Fibroblast of the conjunctiva (primary cell): ENCODE data around the gene PGS1.

Experiments used
- DNase-seq: peaks from one replicate; pipeline ENCODE4 v3.0.0-alpha.2; 2010; ENCODE audit warnings: low read depth

PGS1 gene

GRCh38 chr17:78409191-78409928 lies 30.9 kb downstream of the PGS1 start:
- DNase-seq = no peak

- DNase-seq = no peak
Observed at GRCh38 chr17:78411241-78411857, 32.9 kb downstream of the PGS1 start.

- no peak for DNase-seq
Observed at GRCh38 chr17:78412403-78412802, 34.0 kb downstream of the PGS1 start.

- DNase-seq = no peak
Observed at GRCh38 chr17:78414178-78415162, 36.0 kb downstream of the PGS1 start.

GRCh38 chr17:78415821-78416711 lies 37.6 kb downstream of the PGS1 start:
- no peak for DNase-seq

DNA sequence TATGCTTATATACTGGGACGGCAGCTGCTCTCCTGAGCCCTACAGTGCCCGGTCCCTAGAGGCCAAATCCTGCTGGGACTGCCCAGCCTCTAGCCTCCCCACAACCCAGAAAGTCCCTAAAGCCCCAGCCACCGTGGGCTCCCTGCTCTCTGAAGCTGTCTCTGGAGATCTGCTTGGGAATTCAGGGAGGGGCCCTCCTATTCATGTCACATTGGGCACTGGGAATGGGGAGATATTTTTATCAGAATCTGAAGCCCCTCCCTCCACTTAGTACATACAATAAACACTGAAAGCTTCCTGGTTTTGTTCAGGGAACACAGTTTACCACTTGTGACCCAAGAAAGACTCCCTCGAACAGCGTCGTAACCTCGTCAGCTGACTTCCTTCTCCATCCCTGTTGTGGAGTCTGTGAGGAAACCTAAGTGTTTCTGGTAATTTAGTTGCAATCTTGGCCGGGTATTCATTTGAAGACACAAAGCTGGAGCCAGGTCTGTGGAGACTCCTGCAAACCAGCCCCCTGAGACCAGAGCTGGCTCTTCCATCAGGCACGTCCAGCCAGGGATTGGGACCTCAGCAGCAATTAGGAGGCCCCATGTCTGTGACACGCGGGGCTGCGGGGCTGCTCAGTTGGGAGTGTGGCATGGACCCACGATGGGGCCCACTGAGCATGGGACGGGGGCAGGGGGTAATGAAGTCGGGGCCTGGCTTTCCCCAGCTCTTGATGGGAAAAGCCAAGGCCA lies 38.5 kb downstream of the PGS1 start:
- DNase-seq = no peak

DNA sequence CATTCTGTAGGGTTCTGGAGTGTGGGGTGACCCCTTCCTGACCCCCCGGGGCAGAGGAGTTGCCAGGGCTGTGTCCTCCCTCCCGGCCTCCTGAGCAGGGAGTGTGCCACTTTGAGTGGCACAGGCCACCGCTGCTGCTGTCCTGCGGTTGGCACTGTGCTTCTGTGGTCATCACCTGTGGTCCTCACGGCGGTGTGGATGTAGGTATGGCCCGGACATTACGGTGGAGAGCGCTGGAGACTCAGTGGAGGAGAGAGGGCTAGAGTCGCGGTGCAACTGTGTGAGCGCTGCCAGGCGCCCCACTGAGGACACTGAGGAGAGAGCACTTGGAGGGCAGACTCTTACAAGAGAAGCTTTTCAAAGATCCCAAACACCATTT lies 39.1 kb downstream of the PGS1 start:
- no peak for DNase-seq

DNA sequence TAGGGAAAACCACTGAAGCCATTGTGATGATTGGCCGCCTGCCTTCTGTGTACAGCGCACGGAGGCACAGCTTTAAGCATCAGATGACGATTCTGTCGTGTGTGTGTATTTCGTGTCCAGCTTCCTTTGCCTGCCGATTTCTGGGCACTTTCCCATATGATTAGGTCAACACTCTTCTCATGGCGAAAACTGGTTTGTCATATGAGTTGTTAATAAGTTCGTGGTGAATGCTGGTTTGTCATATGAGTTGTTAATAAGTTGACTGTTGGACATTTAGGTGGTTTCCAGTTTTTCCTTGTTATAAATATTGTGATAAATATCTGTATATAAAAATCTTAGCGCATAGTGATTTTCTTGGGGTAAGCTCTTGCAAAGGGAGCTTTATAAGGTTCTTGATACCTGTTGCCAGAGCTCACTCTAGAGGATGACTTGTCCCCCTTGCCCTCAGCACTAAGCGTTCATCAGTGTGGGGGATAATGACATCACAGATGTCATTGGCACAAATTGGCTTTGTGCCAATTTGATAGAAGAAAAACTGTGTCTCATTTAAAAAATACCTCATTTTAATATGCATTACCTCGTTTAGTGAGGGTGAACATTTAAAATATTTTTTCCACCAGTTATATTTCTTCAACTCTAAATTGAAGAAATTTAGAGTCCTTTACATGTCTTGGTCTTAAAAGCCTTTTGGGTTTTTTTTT lies 40.0 kb downstream of the PGS1 start:
- DNase-seq = no peak

DNA sequence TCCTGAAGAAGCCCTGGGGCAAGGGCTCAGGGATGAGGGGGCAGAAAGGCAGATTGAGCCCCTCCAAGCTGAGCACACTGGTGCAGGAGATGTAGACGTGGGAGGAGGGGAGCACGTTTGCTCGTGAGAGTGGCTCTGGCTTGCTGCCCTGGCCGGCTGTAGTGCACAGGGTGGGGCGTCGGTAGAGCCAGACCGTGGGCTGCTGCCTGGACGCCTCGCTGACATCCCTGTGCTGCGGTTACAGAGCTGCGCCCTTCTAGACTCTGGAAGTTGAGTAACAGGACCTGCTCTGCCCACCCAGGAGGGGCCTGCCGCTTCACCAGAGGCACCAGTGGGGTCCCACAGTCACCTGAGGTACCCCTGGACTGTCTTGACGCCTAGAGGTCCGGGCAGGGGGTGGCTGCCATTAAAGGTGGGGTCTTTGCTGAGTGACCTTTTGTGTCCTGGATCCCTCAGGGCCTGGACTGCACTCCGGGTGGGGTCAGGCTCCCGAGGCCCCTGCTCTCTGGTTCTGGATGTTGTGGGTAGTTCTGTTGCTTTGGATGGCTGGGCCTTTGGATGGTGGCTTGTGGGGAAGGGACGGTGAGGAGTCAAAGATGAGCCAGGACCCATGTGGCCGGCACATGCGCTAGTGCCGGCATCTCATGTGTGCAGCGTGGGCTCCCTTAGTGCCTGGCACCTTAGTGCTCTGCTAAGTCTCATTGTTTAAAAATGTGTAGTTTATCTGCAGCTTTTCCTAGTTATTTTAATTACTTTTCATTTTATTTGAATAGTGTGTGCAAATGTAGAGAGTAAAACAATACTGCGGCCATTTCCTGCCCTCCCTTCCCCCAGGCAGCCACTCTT lies 41.7 kb downstream of the PGS1 start:
- no peak for DNase-seq

DNA sequence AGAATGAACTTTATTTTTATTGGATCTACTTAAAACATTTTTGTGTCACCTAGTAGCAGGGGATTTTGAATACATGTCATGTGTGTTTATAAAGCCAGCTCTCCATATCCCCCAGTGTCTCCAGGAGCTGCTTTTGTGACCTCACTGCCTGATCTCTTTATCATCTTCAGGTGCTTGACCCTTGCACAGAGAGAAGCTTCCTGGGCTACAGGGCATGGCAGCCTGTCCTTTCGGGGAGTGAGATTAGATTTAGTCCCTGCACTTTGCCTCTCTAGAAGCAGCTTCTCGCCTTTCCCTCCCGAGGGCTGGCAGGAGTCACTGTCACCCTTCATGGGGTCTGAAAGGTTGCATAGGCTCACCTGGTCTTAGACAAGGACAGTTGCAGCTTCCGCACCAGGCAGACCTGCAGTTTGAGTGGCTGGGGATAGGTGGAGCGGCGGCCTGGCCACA lies 42.7 kb downstream of the PGS1 start:
- no peak for DNase-seq

DNA sequence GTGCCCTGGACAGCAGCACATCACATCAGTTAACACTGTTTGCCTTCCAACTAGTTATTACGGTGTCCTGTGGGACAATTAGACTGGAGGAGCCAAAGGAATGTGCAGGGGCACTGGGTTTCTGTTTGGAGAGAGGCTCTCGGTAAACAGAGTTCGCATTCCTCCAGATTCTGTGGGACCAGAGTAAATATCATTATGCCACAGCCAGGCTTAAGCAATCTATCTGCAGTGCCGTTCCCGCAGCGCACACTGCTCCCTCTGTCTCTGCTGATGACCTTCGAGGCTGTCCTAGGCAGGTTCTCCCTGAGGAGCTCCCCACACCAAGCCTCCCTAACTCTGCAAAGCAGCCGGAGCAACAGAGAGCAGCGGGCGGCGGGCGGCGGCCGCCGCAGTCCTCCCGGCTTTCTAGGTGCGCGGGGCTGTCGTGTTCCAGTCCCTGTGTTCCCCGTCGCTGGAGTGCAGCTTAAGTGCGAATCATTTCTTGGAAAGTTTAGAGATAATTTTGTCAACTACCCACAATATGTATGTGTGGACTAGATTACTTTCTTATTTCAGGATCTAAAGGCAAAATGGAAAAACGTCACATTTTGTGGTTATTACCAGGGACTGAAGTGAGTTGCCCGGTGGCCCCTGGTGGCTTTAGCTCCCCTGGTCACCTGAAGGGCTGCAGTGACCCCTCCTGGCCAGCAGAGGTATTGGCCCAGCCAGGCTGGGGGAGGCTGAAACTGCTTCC lies 43.3 kb downstream of the PGS1 start:
- peak; percentile 56 for DNase-seq

DNA sequence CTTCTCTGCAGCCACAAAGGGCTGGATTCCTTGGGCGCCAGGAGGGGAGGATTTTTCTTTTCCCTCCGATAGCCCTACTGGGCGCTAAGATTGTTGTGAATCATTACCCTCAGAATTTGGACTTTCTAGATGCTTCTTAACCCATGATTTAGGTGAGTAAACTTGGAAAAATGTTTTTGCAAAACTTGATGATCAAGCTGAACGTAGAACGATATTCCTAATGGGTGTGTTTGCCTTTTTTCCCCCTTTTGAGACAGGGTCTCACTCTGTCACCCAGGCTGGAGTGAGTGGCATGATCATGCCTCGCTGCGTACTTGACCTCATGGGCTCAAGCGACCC lies 43.8 kb downstream of the PGS1 start:
- no peak for DNase-seq

DNA sequence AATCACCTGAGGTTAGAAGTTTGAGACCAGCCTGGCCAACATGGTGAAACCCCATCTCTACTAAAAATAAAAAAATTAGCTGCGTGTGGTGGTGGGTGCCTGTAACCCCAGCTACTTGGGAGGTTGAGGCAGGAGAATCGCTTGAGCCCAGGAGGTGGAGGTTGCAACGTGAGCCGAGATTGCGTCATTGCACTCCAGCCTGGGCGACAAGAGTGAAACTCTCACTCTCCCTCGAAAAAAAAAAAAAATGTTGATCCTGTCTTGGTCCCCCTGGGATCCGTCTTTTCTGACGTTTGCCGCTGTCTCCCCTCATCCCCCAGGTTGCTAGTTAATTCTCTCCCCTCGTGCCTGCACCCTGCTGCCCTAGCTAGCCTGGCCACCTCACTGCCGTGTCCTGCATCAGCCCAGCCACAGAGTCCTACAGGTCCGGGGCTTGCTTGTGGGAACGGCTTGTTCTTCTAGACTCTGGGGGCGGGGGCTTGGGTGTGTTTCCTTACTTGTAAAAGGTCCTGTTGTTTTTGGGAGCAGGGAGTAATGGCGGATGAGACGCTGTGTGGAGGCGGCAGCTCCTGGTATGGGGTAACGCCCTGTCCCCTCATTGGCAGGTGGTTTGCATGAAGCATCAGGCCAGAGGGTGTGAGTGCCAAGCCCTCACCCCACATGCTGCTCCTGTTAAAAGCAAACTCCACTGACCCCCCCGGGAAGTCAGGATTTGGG lies 44.6 kb downstream of the PGS1 start:
- no peak for DNase-seq

DNA sequence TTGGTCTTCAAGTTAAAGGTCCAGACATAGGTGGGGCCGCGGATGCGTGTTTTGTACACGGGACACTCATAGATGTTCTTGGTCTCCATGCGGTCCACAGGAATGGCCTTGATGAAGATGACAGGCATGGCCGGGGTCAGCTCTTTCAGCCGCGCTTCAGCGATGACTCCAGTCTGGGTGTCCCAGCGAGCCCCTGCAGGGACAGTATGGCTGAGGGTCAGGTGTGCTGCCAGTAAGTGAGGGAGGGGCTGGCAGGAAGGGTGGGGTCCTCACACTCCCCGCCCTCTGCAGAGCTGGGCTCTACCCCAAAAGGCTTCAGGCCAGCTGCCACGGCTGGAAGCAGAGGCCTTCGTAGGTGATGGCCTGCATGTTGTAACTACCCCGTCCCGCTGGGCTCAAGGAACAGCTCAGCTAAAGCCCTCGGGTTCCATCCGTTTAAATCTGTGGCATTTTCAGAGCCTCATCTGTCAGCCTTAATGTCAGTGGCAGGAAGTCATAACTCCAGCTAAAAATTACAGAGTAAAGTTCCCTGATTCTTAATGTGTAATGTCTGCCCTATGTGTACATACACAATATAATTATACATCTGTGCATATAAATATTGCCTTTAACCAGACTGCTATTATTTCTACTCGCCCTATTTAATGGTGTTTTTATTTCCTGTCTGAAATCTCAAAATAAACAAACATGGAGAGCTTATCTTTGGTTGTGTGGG lies 45.7 kb downstream of the PGS1 start:
- no peak for DNase-seq

DNA sequence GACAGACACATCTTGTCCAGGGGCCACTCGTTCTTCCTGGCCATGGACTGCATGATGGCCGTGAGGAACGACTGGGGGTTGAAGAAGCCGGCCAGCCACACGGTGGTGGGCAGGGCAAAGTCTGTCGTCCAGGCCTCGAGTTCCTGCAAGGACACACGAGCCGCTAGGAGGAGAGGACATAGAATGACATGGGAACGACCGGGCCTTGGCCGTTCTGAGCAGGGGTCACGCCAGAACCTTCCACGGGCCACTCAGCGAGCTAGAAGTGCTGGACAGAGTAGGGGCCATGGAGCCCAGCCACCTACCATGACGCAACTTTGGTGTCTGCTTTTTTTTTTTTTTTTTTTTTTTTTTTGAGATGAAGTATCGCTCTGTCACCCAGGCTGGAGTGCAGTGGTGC lies 47.0 kb downstream of the PGS1 start:
- DNase-seq = no peak

GRCh38 chr17:78426293-78426879 lies 47.9 kb downstream of the PGS1 start:
- DNase-seq = no peak

- DNase-seq = no peak
Observed at GRCh38 chr17:78427140-78427539, 48.7 kb downstream of the PGS1 start.
